ENCODE results near the gene SELENOF.

DNA sequence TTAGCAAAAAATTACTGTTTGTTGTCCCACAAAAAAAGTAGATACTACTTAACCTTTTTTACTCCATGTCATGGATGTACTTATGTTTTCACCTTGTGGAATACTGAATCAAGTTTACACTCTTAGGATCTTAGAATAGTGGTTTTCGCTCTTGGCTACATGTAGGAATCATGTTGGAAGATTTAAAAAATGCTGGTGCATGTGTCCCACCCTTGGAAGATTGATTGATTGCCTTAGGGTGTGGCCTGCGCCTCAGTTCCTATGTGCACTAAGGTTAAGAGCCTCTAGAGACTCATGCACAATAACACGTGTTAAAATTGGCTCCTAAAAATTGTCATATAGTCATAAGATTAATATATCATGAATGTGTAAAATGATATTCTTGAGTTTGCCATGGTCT, 25.5 kb upstream of the SELENOF start:
- TF ChIP-seq CTCF (IDR thresholded peaks at IDR 0.05) (no peak), POLR2A (IDR thresholded peaks at IDR 0.05) (no peak), POLR2AphosphoS5 (IDR thresholded peaks at IDR 0.05) (no peak)
